GM19463 (cell line): ENCODE measurements around the gene MACROH2A1.

Source experiments
- ATAC-seq: cut with Tn5 transposase; IDR thresholded peaks from one replicate; pipeline ENCODE4 v1.9.1; 2021; ENCODE audit warnings: mild to moderate bottlenecking, moderate library complexity; ENCODE audit not compliant: unreplicated experiment

The MACROH2A1 gene

DNA sequence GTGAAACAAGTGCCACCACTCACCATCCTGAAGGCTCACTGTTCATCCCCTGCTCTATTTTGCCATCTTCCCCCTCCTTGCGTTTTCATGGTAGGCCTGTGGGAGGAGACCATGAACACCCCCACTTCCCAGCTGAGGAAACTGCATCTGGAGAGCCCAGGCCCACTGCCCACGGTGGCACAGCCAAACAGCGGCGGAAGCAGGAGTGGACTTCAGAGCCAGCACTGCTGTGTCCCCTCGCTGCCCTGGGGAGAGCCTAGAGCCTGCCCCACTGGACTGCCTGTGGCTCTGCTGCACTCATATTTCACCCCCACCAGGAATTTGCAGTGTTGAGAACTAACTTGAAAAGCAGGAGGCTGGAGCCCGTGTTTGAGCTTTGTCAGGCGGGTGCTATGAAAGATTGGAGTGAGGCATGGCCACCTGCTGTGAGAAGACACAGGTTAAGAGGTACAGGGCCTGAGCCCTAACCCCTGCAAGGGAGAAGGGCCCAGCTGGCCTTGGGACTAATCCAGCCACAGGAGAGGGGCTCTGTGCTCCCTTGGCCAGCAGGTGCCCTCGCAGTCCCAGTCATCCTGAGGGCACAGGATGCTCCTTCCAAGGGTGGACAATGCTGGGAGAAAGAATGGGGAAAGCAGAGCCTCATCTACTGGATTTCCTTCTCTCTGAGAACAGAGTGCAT, 79.0 kb downstream of the MACROH2A1 start:
- no peak for ATAC-seq

DNA sequence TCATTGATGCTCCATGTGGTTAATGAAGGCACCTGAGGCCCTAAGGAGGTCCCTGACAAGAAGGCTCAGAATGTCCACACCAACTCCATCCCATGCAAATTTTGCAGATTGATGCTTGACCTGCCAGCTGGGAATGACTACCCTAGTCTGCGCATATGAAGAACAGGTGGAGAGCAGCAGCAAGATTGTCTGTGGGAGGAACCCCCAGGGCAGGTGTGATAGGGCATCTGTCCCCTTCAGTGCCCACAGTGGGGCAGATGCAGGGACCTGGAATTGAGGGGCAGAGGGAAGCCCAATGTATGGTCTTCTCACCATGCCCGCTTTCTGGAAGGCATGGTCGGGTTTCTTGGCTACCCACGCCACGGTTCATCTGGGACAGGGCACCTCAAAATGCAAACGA, 79.6 kb downstream of the MACROH2A1 start:
- no peak for ATAC-seq

DNA sequence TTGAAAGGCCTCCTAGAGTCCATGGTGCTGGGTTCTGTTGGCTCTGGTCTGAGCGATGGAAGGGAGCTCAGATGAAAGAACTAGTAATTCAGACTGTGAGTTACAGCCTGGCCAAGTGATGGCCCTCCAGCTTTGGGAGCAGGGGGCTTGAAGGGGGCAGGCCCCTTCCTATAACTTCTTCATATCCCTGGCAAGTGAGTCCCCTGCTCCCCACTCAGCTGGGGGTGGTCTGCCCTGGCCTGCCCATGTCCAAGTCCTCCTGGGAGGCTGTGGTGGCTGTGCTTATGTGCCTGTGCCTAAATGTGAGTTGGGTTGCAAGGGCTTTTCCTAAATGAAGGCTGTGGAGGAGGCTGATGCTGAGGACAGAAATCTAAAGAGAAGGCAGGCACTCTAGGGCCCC, 80.1 kb downstream of the MACROH2A1 start:
- ATAC-seq, result no peak

DNA sequence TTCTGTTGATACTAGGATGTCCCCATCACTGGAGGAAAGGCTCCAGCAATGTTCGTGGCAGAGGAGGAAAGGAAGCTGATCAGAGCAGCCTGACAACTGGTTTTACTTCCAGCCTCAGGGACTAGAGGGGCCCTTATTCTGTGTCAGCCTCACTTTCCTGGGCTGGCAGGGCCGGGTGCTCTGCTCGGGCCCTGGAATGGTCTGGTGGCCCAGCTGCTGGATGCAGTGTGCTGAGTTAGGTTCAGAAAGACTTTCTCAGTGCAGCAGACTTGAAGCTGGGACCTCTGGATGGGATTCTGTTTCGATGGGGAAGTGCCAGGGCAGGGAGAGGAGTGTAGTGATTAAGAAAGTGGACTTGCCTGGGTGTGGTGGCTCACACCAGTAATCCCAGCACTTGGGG, 81.0 kb downstream of the MACROH2A1 start:
- no peak for ATAC-seq

DNA sequence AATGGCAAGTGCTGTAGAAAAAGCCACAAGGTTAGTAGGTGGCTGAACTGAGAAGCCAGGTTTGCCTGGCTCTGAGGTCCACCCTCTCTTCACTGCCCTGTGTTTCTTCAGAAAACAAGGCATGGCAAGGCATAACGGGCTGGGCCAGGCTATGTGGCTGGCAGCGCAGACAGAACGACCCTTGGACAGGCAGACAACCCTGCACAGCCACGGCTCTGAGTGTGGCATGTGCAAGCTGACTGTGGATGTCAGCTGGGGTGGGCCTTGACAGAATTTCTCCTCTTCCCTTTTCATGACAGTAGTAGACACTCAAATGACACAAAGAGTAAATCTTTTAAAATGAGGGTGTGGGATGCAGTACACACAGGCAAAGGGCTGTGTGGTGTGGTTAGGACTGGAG, 81.7 kb downstream of the MACROH2A1 start:
- no peak for ATAC-seq

GRCh38 chr5:135315386-135315785, 83.6 kb downstream of the MACROH2A1 start:
- no peak for ATAC-seq

DNA sequence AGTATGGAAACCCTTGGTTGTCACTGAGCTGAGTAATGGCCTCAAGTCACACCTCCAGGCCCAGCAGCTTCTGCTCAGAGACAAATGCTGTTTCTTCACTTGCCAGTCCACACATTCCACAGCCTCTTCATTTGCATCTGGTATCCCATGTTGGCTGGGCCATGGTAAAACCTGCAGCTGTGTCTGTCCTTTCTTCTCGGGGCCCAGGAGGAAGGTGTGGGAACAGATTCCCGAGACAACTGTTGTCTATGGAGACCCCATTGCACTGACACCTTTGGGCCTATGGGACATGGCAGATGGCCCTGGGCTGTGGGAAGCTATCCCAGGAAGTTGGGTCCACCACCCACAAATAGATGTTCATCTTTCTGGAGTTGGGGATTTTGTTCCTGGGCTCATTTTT, 85.1 kb downstream of the MACROH2A1 start:
- ATAC-seq, result no peak

- ATAC-seq, result no peak
Measured at GRCh38 chr5:135313405-135313804, 85.6 kb downstream of the MACROH2A1 start.

GRCh38 chr5:135312255-135312935, 86.6 kb downstream of the MACROH2A1 start:
- ATAC-seq, result no peak

GRCh38 chr5:135310328-135310989, 88.6 kb downstream of the MACROH2A1 start:
- ATAC-seq, result no peak

DNA sequence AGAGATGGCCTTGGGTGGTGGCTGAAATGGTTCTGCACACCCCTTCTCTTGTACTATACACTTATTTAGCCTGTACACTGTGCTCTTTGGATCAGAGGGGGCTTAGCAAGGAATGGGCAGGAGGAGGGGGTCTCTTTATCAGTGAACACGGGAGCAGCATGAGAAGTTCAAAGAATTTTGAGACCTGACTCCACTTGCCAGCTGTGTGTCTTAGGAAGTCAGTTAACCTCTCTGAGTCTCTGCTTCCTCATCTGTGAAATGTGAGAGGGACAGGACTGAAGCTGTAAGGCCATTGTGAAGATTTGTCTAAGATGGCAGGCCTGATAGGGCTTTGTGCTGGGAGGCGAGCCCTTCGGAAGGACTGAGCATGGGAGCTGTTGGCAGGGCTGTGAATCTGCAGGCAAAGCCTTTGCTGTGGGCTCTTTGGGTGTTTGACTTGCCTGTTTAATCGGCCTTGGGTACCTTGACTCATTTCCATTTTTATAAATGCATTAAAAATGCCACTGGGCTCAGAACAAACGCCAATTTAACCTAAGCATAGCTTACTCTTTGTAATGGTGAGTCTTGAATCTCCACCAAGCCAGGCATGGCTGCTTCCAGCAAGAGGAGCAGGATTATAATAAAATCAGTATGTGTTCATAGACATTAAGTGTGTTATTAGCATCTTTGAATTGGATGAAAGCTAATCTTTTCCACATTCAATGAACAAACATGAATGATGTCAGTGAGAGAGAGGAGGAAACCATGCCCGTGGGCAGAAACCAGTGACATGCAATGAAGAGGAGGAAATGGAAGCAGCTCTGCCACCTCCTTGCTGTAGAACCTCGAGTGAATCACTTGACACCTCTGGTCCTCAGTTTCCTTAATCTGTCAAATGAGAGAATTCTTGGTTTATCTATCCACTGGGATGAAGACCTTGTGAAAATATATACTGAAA, 89.4 kb downstream of the MACROH2A1 start:
- ATAC-seq, result no peak

- no peak for ATAC-seq
Measured at GRCh38 chr5:135308752-135309151, 90.3 kb downstream of the MACROH2A1 start.

DNA sequence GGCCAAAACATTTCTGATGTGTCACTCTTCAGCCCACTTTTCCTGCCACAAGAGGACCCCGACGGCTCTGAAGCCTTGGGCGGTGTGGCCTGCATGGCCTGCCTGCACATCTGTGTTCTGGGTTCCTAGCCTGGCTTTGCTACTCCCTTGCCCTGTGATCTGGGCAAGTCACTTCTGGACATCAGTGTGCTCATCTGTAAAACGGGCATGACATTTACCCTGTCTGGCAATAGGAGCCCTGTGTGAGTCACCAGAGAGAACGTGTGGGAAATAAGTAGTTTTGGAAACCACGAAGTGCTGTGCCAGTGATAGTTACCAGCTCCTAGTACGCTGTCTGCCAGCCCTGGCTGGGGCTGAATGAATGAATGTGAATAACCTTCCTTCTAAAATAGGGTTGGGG, 90.8 kb downstream of the MACROH2A1 start:
- ATAC-seq, result no peak

DNA sequence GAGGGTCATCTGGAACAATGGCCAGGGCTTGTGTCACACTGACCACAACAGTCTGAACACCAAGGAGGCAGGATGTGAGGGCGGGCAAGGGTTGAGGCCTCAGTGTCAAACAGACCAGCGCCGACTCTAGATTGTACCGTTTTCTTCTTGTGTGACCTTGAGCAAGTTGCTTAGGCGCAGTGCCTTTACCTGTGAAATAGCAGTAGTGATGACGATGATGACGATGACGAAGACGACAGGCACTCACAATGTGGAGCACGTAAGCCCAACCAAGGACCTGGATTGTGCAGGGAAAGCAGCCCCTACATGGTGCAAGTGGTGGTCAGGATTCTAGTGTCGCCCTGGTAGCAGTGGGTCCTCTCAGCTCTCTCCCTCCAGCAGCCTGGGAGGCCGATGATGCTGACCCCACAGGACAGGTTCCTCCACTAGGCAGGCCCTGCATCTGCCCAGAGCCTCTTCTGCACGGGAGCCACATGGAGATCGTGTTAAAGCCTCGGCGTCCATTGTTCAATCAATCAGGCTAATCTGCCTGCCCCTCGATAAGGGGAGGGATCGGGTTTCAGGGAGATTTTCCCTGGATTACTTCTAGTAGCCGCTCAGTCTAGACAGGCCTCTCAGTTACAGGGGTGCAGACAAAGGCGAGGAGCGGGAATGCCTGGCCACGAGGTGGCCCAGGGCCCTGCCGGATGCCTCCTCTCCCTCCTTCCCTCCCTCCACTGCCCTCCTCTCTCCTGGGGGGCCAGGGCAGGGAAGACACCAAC, 91.7 kb downstream of the MACROH2A1 start:
- ATAC-seq, result no peak

DNA sequence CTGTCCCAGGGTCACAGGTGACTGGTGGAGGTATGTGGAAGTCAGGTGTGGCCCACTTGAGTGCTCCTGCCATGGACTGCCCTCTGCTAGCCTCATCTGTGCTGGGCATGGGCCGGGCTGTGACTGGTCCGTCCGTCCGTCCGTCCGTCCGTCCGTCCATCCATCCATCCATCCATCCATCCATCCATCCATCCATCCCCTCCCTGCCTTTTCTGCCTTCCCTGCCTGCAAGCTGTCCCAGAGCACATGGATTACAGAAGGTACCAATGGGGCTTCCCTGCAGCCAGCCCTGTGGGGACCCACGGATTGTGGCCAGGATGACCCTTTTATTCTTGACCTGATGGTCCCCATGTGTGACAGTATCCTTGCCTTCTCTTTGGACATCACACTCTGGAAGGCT, 92.5 kb downstream of the MACROH2A1 start:
- ATAC-seq, result no peak

DNA sequence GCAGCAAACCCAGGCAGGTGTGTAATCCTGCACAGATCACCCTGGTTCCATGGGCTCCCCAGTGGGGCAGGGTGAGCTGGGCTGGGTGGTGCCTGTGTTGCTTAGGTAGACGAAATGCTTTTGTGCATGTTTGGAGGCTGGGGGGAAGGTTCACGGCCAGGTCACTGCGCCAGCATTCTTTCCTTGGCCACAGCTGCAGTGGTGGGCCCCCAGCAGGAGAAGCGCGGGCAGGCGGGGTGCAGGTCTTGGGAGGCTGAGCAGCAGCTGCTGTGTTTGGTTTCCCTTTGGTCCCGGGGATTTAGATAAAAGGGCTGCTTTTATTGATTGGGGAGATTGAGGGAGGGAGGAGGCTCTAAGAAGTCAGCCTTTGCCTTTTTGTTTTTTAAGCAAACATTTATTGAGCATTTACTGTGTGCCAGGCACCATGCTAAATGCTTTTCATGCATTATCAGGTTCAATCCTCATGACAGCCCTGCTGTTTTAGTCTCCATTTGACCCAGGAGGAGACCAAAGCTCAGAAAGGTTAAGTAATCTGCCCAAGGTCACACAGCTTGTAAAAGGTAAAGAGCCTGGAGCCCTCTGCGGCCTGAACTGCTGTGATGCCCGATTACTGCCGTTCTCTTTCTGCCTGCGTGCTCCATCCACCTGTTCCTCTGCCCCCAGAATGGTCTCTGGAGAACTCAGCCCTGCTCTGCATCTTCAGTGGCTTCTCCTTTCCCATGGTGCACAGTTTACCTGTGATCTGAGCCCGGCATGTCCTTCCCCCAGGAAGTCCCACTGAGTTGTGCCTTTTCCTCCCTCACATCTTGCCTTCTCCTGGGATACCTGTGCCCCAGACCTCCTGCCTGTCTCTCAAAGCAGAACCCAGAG, 94.4 kb downstream of the MACROH2A1 start:
- ATAC-seq, result no peak

GRCh38 chr5:135303582-135304173, 95.4 kb downstream of the MACROH2A1 start:
- ATAC-seq, result no peak

DNA sequence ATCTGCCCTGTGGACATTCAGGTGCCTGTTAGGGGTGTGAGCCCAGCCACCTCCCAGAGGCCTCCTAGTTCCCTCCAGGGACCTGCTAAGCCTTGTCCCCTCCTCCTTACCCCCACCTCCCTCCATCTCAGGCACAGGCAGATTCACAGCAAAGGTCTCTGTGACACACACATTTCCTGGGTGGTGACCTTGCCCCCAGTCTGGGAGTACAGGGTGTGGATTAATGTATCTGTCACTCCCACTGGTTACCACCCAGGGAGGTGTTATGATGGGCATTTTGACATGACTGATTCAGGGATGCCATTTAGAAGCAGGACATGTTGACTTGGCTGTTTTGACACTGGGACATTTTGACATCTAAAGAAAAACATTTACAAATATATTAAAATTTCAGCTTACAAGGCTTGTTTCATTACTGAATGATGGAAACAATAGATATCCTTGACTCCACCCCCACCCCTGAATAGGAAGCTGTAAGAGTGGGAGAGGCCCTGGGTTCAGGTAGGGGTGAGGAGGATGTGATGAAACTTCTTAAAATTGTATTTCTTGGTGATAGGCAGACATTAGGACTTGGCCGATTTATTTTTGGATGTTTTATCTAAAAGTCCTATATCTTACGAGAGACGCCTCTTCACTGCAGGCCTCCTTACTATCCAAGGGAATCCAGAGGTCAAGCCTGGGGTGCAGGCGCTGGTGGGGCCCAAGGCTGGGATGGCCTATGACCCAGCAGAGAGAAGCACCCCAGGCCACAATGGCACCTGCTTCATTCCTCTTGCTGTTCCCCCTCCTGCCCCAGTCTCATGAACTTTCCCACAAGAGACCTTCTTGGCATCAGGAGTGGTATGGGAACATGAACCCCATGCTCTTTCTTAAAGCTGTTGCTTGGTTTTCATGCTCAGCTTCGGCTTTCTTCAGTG, 101.9 kb downstream of the MACROH2A1 start:
- ATAC-seq, result no peak
